SK-N-SH (cell line): ENCODE measurements around the gene FASLG. TPM values are rescaled to one million over a fixed set of nuclear protein-coding genes. Genes with fewer than 3 reads are reported as not detected.

Experiments
- CTCF ChIA-PET: fragments of 300-600, 350-600 bp; formaldehyde crosslinking; extraction: SDS; loops from one replicate; lab custom pipeline; 2021; lab: Yijun Ruan, JAX
- POLR2A ChIA-PET: fragments of 350-600 bp; sonication (Branson Sonifier 250); formaldehyde crosslinking; extraction: SDS; loops from one replicate; lab custom pipeline; 2020; ENCODE audit warnings: antibody characterized with exemption, inconsistent platforms; lab: Yijun Ruan, JAX
- DNase-seq: peaks from one replicate; pipeline ENCODE4 v3.0.0; 2012
- H2AFZ ChIP-seq: fragments of 200-600 bp; sonication (generic); 2 replicates; pipeline ENCODE4 v1.8.1; 2016; ENCODE audit warnings: antibody characterized with exemption, mild to moderate bottlenecking, low read depth
- H3F3A ChIP-seq: fragments of 200-600 bp; sonication (generic); replicated peaks from 2 replicates; pipeline ENCODE3; 2016; ENCODE audit warnings: antibody characterized with exemption, mild to moderate bottlenecking; ENCODE audit not compliant: insufficient read depth
- H3K27ac ChIP-seq, 2 experiments: fragments of 200-500 bp in 1 of 2; fragments of 200-600 bp in 1 of 2; sonication (Bioruptor generic) in 1 of 2; sonication (generic), shearing (Covaris generic) in 1 of 2; 2 replicates each; pipeline versions ENCODE4 v1.5.1 to v1.6.1; 2014 to 2016; ENCODE audit warnings: low read depth in 2 of 2, inconsistent platforms in 1 of 2, low read length in 1 of 2, mild to moderate bottlenecking in 1 of 2, mixed read lengths in 1 of 2
- H3K27me3 ChIP-seq: fragments of 200-600 bp; sonication (generic), shearing (Covaris generic); 2 replicates; pipeline ENCODE4 v1.6.1; 2016; ENCODE audit warnings: mixed run types; ENCODE audit not compliant: insufficient read depth
- H3K36me3 ChIP-seq, 2 experiments: fragments of 200-500 bp in 1 of 2; fragments of 200-600 bp in 1 of 2; sonication (Bioruptor generic) in 1 of 2; sonication (generic) in 1 of 2; replicated peaks in 1 of 2; 2 replicates each; pipeline versions ENCODE3 to v1.5.1; 2014 to 2016; ENCODE audit warnings: low read length in 1 of 2, mild to moderate bottlenecking in 1 of 2; ENCODE audit not compliant: insufficient read depth in 2 of 2, control insufficient read depth in 1 of 2
- H3K4me1 ChIP-seq, 2 experiments: fragments of 200-500 bp in 1 of 2; fragments of 200-600 bp in 1 of 2; sonication (Bioruptor generic) in 1 of 2; sonication (generic), shearing (Covaris generic) in 1 of 2; 2 replicates each; pipeline versions ENCODE4 v1.5.1 to v1.6.1; 2014 to 2016; ENCODE audit warnings: low read depth in 1 of 2, low read length in 1 of 2, mixed run types in 1 of 2; ENCODE audit not compliant: insufficient read depth in 2 of 2, control insufficient read depth in 1 of 2
- H3K4me2 ChIP-seq: fragments of 200-600 bp; sonication (generic), shearing (Covaris generic); 2 replicates; pipeline ENCODE4 v1.6.1; 2017; ENCODE audit warnings: mixed run types
- H3K4me3 ChIP-seq, 2 experiments: fragments of 200-500 bp in 1 of 2; fragments of 200-600 bp in 1 of 2; sonication (Bioruptor generic) in 1 of 2; sonication (generic), shearing (Covaris generic) in 1 of 2; 2 replicates each; pipeline versions ENCODE4 v1.5.1 to v1.8.1; 2014 to 2016; ENCODE audit warnings: low read depth in 2 of 2, inconsistent platforms in 1 of 2, low read length in 1 of 2, mild to moderate bottlenecking in 1 of 2, mixed read lengths in 1 of 2, moderate library complexity in 1 of 2
- H3K79me2 ChIP-seq: fragments of 200-600 bp; sonication (generic); 2 replicates; pipeline ENCODE4 v1.8.1; 2017; ENCODE audit warnings: mild to moderate bottlenecking; ENCODE audit not compliant: insufficient read depth
- H3K9ac ChIP-seq: fragments of 200-600 bp; sonication (generic); 2 replicates; pipeline ENCODE4 v1.6.1; 2017; ENCODE audit warnings: mixed run types
- H3K9me2 ChIP-seq: fragments of 200-600 bp; sonication (generic); 2 replicates; pipeline ENCODE4 v1.6.1; 2017; ENCODE audit warnings: mixed run types
- H3K9me3 ChIP-seq: fragments of 200-600 bp; sonication (generic); 2 replicates; pipeline ENCODE4 v1.6.1; 2017; ENCODE audit warnings: mixed run types, mild to moderate bottlenecking, moderate library complexity
- H4K20me1 ChIP-seq: fragments of 200-600 bp; sonication (generic); 2 replicates; pipeline ENCODE4 v1.6.1; 2017; ENCODE audit warnings: mild to moderate bottlenecking, mixed run types; ENCODE audit not compliant: insufficient read depth
- CTCF ChIP-seq: fragments of 200-600 bp; sonication (generic); IDR thresholded peaks from 2 replicates; pipeline ENCODE4 v1.6.1; 2017; ENCODE audit warnings: antibody characterized with exemption, mild to moderate bottlenecking, moderate library complexity
- FOSL2 ChIP-seq: IDR thresholded peaks from 2 replicates; pipeline ENCODE4 v1.4.0; 2012; ENCODE audit warnings: low read depth, mild to moderate bottlenecking, moderate library complexity, borderline replicate concordance
- GATA2 ChIP-seq: sonication (generic); formaldehyde crosslinking; IDR thresholded peaks from 2 replicates; pipeline ENCODE4 v1.5.0; 2020; ENCODE audit warnings: mild to moderate bottlenecking, missing genetic modification reagents
- MEF2A ChIP-seq: IDR thresholded peaks from 2 replicates; pipeline ENCODE4 v1.4.0; 2012; ENCODE audit warnings: low read depth, borderline replicate concordance
- MXI1 ChIP-seq: IDR thresholded peaks from 2 replicates; pipeline ENCODE4 v1.6.1; 2012; ENCODE audit warnings: mild to moderate bottlenecking, low read depth, low read length, improper control_type of control experiment
- NFIC ChIP-seq: IDR thresholded peaks from 2 replicates; pipeline ENCODE4 v1.4.0; 2012; ENCODE audit warnings: borderline replicate concordance
- POLR2AphosphoS5 ChIP-seq: IDR thresholded peaks from 2 replicates; pipeline ENCODE4 v1.6.1; 2012; ENCODE audit warnings: low read depth, low read length
- RAD21 ChIP-seq: IDR thresholded peaks from 2 replicates; pipeline ENCODE4 v1.6.1; 2012; ENCODE audit warnings: mild to moderate bottlenecking, low read length
- RCOR1 ChIP-seq: fragments of 150-350 bp; IDR thresholded peaks from 2 replicates; pipeline ENCODE4 v1.6.1; 2017; ENCODE audit warnings: antibody characterized with exemption, low read length
- RFX5 ChIP-seq: IDR thresholded peaks from 2 replicates; pipeline ENCODE4 v1.6.1; 2012; ENCODE audit warnings: mild to moderate bottlenecking, improper control_type of control experiment, low read length
- RXRA ChIP-seq: IDR thresholded peaks from 2 replicates; pipeline ENCODE4 v1.4.0; 2012; ENCODE audit warnings: low read depth, mild to moderate bottlenecking, borderline replicate concordance
- USF2 ChIP-seq: fragments of 150-350 bp; IDR thresholded peaks from 2 replicates; pipeline ENCODE4 v1.6.1; 2017; ENCODE audit warnings: antibody characterized with exemption, low read length, low read depth, borderline replicate concordance
- YY1 ChIP-seq: IDR thresholded peaks from 2 replicates; pipeline ENCODE4 v1.4.0; 2012; ENCODE audit warnings: low read depth, mild to moderate bottlenecking
- WGBS: methylation state at CpG from one replicate; pipeline ENCODE4 v1.1.6; 2017; ENCODE audit warnings: low lambda C conversion rate; 5-methylcytosine and 5-hydroxymethylcytosine counted together
- polyA plus RNA-seq, 3 experiments: library from polyadenylated mRNA; depleted of rRNA; stranded (reverse); fragments of >200 nt; gene quantifications; 2 replicates each; pipeline ENCODE4 v1.2.3, GENCODE V29; 2012
- TF ChIP-seq, protein P1 (sequence below): IDR thresholded peaks from 2 replicates; pipeline ENCODE4 v1.4.0; 2012; ENCODE audit warnings: low read depth, borderline replicate concordance
- TF ChIP-seq, protein P2 (sequence below): IDR thresholded peaks from 2 replicates; pipeline ENCODE4 v1.4.0; 2012; ENCODE audit warnings: low read depth

FASLG gene
- polyA plus RNA-seq, 1 of the 3 experiments (the other 2 are of a cell fraction), result not detected

- TF ChIP-seq, protein P1, sequence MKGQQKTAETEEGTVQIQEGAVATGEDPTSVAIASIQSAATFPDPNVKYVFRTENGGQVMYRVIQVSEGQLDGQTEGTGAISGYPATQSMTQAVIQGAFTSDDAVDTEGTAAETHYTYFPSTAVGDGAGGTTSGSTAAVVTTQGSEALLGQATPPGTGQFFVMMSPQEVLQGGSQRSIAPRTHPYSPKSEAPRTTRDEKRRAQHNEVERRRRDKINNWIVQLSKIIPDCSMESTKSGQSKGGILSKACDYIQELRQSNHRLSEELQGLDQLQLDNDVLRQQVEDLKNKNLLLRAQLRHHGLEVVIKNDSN, result no peak
Observed at GRCh38 chr1:172646653-172647052, 12.2 kb upstream of the FASLG start (continued).

DNA sequence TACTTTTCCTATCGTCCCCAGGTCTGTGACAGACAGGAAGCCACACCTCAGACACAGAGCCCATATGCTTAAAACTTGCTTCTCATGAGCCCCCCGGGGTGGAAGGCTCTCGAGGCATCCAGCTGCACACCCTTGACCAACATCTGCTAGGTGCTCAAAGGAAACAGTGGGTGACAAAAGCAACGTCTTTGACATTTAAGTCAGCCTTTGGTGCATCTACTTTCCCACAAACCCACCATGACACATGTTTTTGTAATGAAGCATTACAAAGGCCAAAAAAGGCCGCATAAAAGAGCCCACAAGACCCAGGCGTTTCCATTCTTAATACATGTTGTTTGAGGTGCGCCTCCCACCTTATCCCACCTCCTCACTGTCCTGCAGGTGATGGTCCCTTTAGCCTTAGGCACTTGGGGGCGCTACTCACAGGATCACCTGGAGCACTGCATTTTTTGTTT, 11.8 kb upstream of the FASLG start:
- ChIA-PET CTCF (no interaction called here), POLR2A (no interaction called here)
- WGBS, result 58% methylated on average over 7 of the region's 8 CpGs
- no peak for DNase-seq
- TF ChIP-seq YY1 (no peak), RXRA (no peak), RFX5 (no peak), GATA2 (CRISPR knock-in tag) (no peak), NFIC (no peak), RCOR1 (no peak), MEF2A (no peak), CTCF (no peak), RAD21 (no peak), FOSL2 (no peak), POLR2AphosphoS5 (no peak), USF2 (no peak), MXI1 (no peak)
- TF ChIP-seq, protein P2, sequence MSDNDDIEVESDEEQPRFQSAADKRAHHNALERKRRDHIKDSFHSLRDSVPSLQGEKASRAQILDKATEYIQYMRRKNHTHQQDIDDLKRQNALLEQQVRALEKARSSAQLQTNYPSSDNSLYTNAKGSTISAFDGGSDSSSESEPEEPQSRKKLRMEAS, result no peak
- Histone ChIP-seq H3K4me2 (no peak overlapping the region), H3K4me1 (peaks cover 5 to 6% of the 10 kb centered on the region in 2 experiments; a peak in 1 of 4 replicates), H3K4me3 (no peak overlapping the region), H4K20me1 (no peaks in the 10 kb centered on the region), H3K36me3 (no peaks in the 10 kb centered on the region), H3K9ac (no peak overlapping the region), H3K9me3 (no peaks in the 10 kb centered on the region), H3K9me2 (no peaks in the 10 kb centered on the region), H3K79me2 (no peaks in the 10 kb centered on the region), H2AFZ (no peak overlapping the region), H3K27me3 (no peaks in the 10 kb centered on the region), H3K27ac (no peak overlapping the region), H3F3A (no peaks in the 10 kb centered on the region)
